ENCODE results near the gene CAMK4.

CAMK4 gene

GRCh38 chr5:111223787-111224560 is at the start of gene CAMK4:
CAMK4 (plus strand) TSS chr5:111224384; CDS start chr5:111224484, 100 bp downstream.
- peak; percentile 76 for DNase-seq (ENCODE audit: low read depth, low spot score)

GRCh38 chr5:111183064-111183463 is 41.1 kb upstream of the CAMK4 start:
- no peak for DNase-seq (ENCODE audit: low read depth, low spot score)

GRCh38 chr5:111187079-111187478 is 37.1 kb upstream of the CAMK4 start:
- no peak for DNase-seq (ENCODE audit: low read depth, low spot score)

- DNase-seq (ENCODE audit: low read depth, low spot score) = no peak
These were observed 30.1 kb upstream of the CAMK4 start for GRCh38 chr5:111194053-111194452.

GRCh38 chr5:111194925-111195324 is 29.3 kb upstream of the CAMK4 start:
- no peak for DNase-seq (ENCODE audit: low read depth, low spot score)

GRCh38 chr5:111197523-111197922 is 26.7 kb upstream of the CAMK4 start:
- DNase-seq (ENCODE audit: low read depth, low spot score) = peak; percentile 2

GRCh38 chr5:111198281-111198966 is 25.8 kb upstream of the CAMK4 start:
- DNase-seq (ENCODE audit: low read depth, low spot score) = no peak

GRCh38 chr5:111200828-111201227 is 23.4 kb upstream of the CAMK4 start:
- no peak for DNase-seq (ENCODE audit: low read depth, low spot score)

GRCh38 chr5:111201705-111202104 is 22.5 kb upstream of the CAMK4 start:
- DNase-seq (ENCODE audit: low read depth, low spot score) = no peak

GRCh38 chr5:111211341-111211740 is 12.8 kb upstream of the CAMK4 start:
- DNase-seq (ENCODE audit: low read depth, low spot score) = no peak

GRCh38 chr5:111214052-111214742 is 10.0 kb upstream of the CAMK4 start:
- no peak for DNase-seq (ENCODE audit: low read depth, low spot score)

GRCh38 chr5:111215971-111216370 is 8.2 kb upstream of the CAMK4 start:
- no peak for DNase-seq (ENCODE audit: low read depth, low spot score)

- DNase-seq (ENCODE audit: low read depth, low spot score) = no peak
These were observed 3.0 kb upstream of the CAMK4 start for GRCh38 chr5:111221139-111221538.

GRCh38 chr5:111223101-111223786 is 940 bp upstream of the CAMK4 start:
- no peak for DNase-seq (ENCODE audit: low read depth, low spot score)

- DNase-seq (ENCODE audit: low read depth, low spot score) = no peak
These were observed 569 bp downstream of the CAMK4 start for GRCh38 chr5:111224561-111225345.

GRCh38 chr5:111225926-111226325 is 1.7 kb downstream of the CAMK4 start:
- DNase-seq (ENCODE audit: low read depth, low spot score) = no peak

- DNase-seq (ENCODE audit: low read depth, low spot score) = no peak
These were observed 2.4 kb downstream of the CAMK4 start for GRCh38 chr5:111226556-111226955.

- no peak for DNase-seq (ENCODE audit: low read depth, low spot score)
These were observed 3.1 kb downstream of the CAMK4 start for GRCh38 chr5:111227226-111227782.

- DNase-seq (ENCODE audit: low read depth, low spot score) = no peak
These were observed 3.6 kb downstream of the CAMK4 start for GRCh38 chr5:111227801-111228200.

- DNase-seq (ENCODE audit: low read depth, low spot score) = no peak
These were observed 4.5 kb downstream of the CAMK4 start for GRCh38 chr5:111228520-111229220.
